HEK293T (cell line): ENCODE results near the gene PLEKHG4B.

Experiments
- ARNT ChIP-seq: fragments of 450-650 bp; IDR thresholded peaks from 2 replicates; pipeline ENCODE4 v1.6.1; 2017; ENCODE audit warnings: mild to moderate bottlenecking
- FOXA1 ChIP-seq: fragments of 450-650 bp; IDR thresholded peaks from 2 replicates; pipeline ENCODE4 v1.6.1; 2016; ENCODE audit warnings: mild to moderate bottlenecking
- FOXK2 ChIP-seq: fragments of 450-650 bp; IDR thresholded peaks from 2 replicates; pipeline ENCODE4 v1.6.1; 2016; ENCODE audit warnings: mild to moderate bottlenecking
- FOXM1 ChIP-seq: fragments of 450-650 bp; IDR thresholded peaks from 2 replicates; pipeline ENCODE4 v1.6.1; 2017; ENCODE audit warnings: mild to moderate bottlenecking, borderline replicate concordance
- L3MBTL2 ChIP-seq: fragments of 450-650 bp; conservative IDR thresholded peaks from 2 replicates; pipeline ENCODE4 v1.6.1; 2016; ENCODE audit warnings: mild to moderate bottlenecking
- NFRKB ChIP-seq: fragments of 450-650 bp; IDR thresholded peaks from 2 replicates; pipeline ENCODE4 v1.6.1; 2016; ENCODE audit warnings: mild to moderate bottlenecking, moderate library complexity
- ZNF384 ChIP-seq: fragments of 450-650 bp; IDR thresholded peaks from 2 replicates; pipeline ENCODE4 v1.6.1; 2016

GRCh38 chr5:154236-154635 lies 62.3 kb downstream of the PLEKHG4B start:
- TF ChIP-seq ARNT (no peak), FOXK2 (no peak), ZNF384 (no peak), NFRKB (no peak), FOXA1 (no peak), FOXM1 (no peak), L3MBTL2 (no peak)
